RWPE2 (cell line): ENCODE data around the gene MATN3.
A peak's percentile ranks its signal among the peaks of the same experiment; 100 is the strongest.

ENCODE experiments used
- ATAC-seq: fragments of 200-7000 bp; cut with Tn5 transposase; 3 replicates; pipeline ENCODE4 v1.9.1; 2021; ENCODE audit warnings: low read depth
- DNase-seq: peaks from one replicate; pipeline ENCODE4 v3.0.0-alpha.2; 2020; ENCODE audit warnings: low spot score
- H3K27ac ChIP-seq: fragments of 450-650 bp; 2 replicates; pipeline ENCODE4 v1.5.1; 2017; ENCODE audit warnings: mild to moderate bottlenecking; ENCODE audit not compliant: poor library complexity, severe bottlenecking
- H3K27me3 ChIP-seq: fragments of 250-450 bp; sonication (Bioruptor Pico); 2 replicates; pipeline ENCODE4 v1.5.1; 2021; ENCODE audit warnings: mild to moderate bottlenecking, moderate library complexity; ENCODE audit not compliant: insufficient read depth, poor library complexity, severe bottlenecking
- H3K36me3 ChIP-seq: fragments of 250-450 bp; sonication (Bioruptor Pico); 2 replicates; pipeline ENCODE4 v1.5.1; 2020; ENCODE audit warnings: low read depth, mild to moderate bottlenecking, moderate library complexity
- H3K4me1 ChIP-seq: fragments of 250-450 bp; sonication (Bioruptor Pico); 2 replicates; pipeline ENCODE4 v1.5.1; 2021; ENCODE audit warnings: mild to moderate bottlenecking, moderate library complexity; ENCODE audit not compliant: insufficient read depth, poor library complexity, severe bottlenecking
- H3K4me3 ChIP-seq: fragments of 250-450 bp; sonication (Bioruptor Pico); 2 replicates; pipeline ENCODE4 v1.5.1; 2021; ENCODE audit warnings: mild to moderate bottlenecking, moderate library complexity; ENCODE audit not compliant: severe bottlenecking
- H3K9me3 ChIP-seq: fragments of 250-450 bp; sonication (Bioruptor Pico); 2 replicates; pipeline ENCODE4 v1.5.1; 2021; ENCODE audit warnings: mild to moderate bottlenecking, moderate library complexity; ENCODE audit not compliant: severe bottlenecking
- CTCF ChIP-seq: fragments of 450-650 bp; IDR thresholded peaks from one replicate; pipeline ENCODE4 v1.5.1; 2017; ENCODE audit warnings: mild to moderate bottlenecking, moderate library complexity; ENCODE audit not compliant: poor library complexity, severe bottlenecking

MATN3 gene

DNA sequence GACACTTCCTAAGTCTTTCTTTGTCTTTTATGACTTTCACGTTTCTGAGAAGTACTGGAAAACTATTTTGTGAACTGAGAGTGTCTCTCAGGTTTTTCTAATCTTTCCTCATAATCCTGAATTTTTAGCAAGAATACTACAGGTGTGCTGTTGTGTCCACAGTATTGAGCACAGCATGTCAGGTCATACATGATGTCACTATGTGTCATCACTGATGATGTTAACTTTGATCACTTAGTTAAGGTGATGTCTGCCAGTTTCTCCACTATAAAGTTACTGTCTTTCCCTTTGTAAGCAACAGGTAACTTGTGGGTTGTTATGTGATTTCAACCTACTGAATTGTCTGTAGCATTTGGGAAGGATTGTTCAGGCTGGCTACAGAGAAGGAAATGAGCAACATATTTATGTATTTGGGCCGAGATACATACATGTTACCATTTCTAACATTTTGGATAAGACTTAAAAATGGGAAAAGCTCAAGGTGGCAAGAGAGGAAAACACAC lies 11.1 kb downstream of the MATN3 start:
- ATAC-seq, result no peak
- H3K9me3 ChIP-seq, result no peaks in the 10 kb centered on the region
- no peaks in the 10 kb centered on the region for H3K36me3 ChIP-seq
- H3K27me3 ChIP-seq, result no peaks in the 10 kb centered on the region
- TF ChIP-seq CTCF, result no peak
- no peak overlapping the region for H3K4me3 ChIP-seq
- no peak for DNase-seq
- H3K4me1 ChIP-seq, result no peaks in the 10 kb centered on the region
- H3K27ac ChIP-seq, result no peak overlapping the region

DNA sequence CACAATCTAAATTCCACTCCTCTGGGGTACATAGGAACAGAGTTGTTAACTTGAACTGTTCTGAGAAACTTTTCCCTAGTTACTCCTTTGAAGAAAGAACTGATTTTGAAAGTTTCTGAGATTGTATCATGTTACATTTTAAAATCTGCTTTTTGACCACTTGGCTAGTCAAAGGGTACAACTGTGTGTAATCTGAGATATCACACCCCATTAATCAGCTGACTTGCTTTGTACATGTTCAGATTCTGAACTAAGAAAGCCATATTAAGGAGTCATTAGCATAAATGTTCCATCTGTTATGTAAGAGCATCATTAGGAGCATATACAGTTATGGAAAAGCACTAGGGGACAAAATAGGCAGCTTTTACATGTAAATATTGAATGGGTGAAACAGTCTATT lies 18.7 kb downstream of the MATN3 start:
- Histone ChIP-seq H3K27me3 (no peaks in the 10 kb centered on the region), H3K9me3 (no peaks in the 10 kb centered on the region), H3K27ac (no peak overlapping the region), H3K4me1 (peaks cover 8% of the 10 kb centered on the region), H3K4me3 (no peak overlapping the region), H3K36me3 (peaks cover 3% of the 10 kb centered on the region; the same call in 1 of the 2 replicates)
- no peak for TF ChIP-seq CTCF
- no peak for DNase-seq
- ATAC-seq, result no peak

GRCh38 chr2:19991895-19992294 lies 20.6 kb downstream of the MATN3 start:
- Histone ChIP-seq H3K4me1 (peaks cover 11% of the 10 kb centered on the region), H3K36me3 (peaks cover 3% of the 10 kb centered on the region; the same call in 1 of the 2 replicates), H3K27ac (no peak overlapping the region), H3K27me3 (no peaks in the 10 kb centered on the region), H3K4me3 (no peak overlapping the region), H3K9me3 (no peaks in the 10 kb centered on the region)
- ATAC-seq (no peak), DNase-seq (no peak)
- TF ChIP-seq CTCF, result no peak

GRCh38 chr2:19990416-19990728 lies 22.1 kb downstream of the MATN3 start:
- peaks cover 11% of the 10 kb centered on the region for H3K4me1 ChIP-seq
- TF ChIP-seq CTCF, result no peak
- H3K27me3 ChIP-seq, result no peaks in the 10 kb centered on the region
- peaks cover 3% of the 10 kb centered on the region; the same call in 1 of the 2 replicates for H3K36me3 ChIP-seq
- H3K9me3 ChIP-seq, result no peaks in the 10 kb centered on the region
- peak overlapping the region; percentile 59 for H3K4me3 ChIP-seq
- DNase-seq (no peak), ATAC-seq (no peak; the same call in 2 of the 3 replicates)
- peak overlapping the region; percentile 28 for H3K27ac ChIP-seq

GRCh38 chr2:19989667-19990415 lies 22.6 kb downstream of the MATN3 start, which contains the start of gene WDR35:
TSS of gene WDR35 (minus strand) at chr2:19990105. CDS start at chr2:19990015, 90 bp downstream.
- DNase-seq (peak; percentile 94), ATAC-seq (peak; percentile 92)
- peaks cover 3% of the 10 kb centered on the region for H3K36me3 ChIP-seq
- H3K27ac ChIP-seq, result peak within 1 kb of the TSS; percentile 28
- H3K4me3 ChIP-seq, result peak within 1 kb of the TSS; percentile 59
- H3K4me1 ChIP-seq, result peaks cover 11% of the 10 kb centered on the region
- no peak for TF ChIP-seq CTCF
- H3K9me3 ChIP-seq, result no peaks in the 10 kb centered on the region
- H3K27me3 ChIP-seq, result no peaks in the 10 kb centered on the region
